HG03159 (cell line): ENCODE measurements around the gene RTL1.

Experiments
- ATAC-seq: cut with Tn5 transposase; IDR thresholded peaks from one replicate; pipeline ENCODE4 v1.9.1; 2021; ENCODE audit warnings: mild to moderate bottlenecking, moderate library complexity; ENCODE audit not compliant: unreplicated experiment

Gene RTL1

GRCh38 chr14:100903672-100904185, at the start of gene RTL1:
TSS of gene RTL1 (minus strand) at chr14:100903722. CDS start at chr14:100884788, 18,934 bp downstream.
- no peak for ATAC-seq

GRCh38 chr14:100950024-100950423, 46.5 kb upstream of the RTL1 start:
- no peak for ATAC-seq

GRCh38 chr14:100944052-100944451, 40.5 kb upstream of the RTL1 start:
- ATAC-seq: no peak

- ATAC-seq: no peak
These were observed 26.7 kb upstream of the RTL1 start for GRCh38 chr14:100930270-100930669.

- no peak for ATAC-seq
These were observed 12.0 kb upstream of the RTL1 start for GRCh38 chr14:100915560-100915959.

GRCh38 chr14:100914597-100915021, 11.1 kb upstream of the RTL1 start:
- ATAC-seq: no peak

- no peak for ATAC-seq
These were observed 8.3 kb upstream of the RTL1 start for GRCh38 chr14:100911665-100912316.

GRCh38 chr14:100910888-100911664, 7.6 kb upstream of the RTL1 start:
- ATAC-seq: no peak

- no peak for ATAC-seq
These were observed 5.9 kb upstream of the RTL1 start for GRCh38 chr14:100909439-100909838.

GRCh38 chr14:100907240-100907639, 3.7 kb upstream of the RTL1 start:
- no peak for ATAC-seq

GRCh38 chr14:100906420-100906819, 2.9 kb upstream of the RTL1 start:
- no peak for ATAC-seq

GRCh38 chr14:100905166-100905565, 1.6 kb upstream of the RTL1 start:
- ATAC-seq: no peak

GRCh38 chr14:100904307-100905087, 975 bp upstream of the RTL1 start:
- ATAC-seq: no peak

- no peak for ATAC-seq
These were observed 421 bp downstream of the RTL1 start for GRCh38 chr14:100903134-100903468.

- ATAC-seq: no peak
These were observed 1.0 kb downstream of the RTL1 start for GRCh38 chr14:100902295-100903133.

- ATAC-seq: no peak
These were observed 1.9 kb downstream of the RTL1 start for GRCh38 chr14:100901391-100902183.

GRCh38 chr14:100900837-100901390, 2.6 kb downstream of the RTL1 start:
- no peak for ATAC-seq

GRCh38 chr14:100899884-100900771, 3.4 kb downstream of the RTL1 start:
- ATAC-seq: no peak
